H4 (cell line): Measurements from ENCODE around the gene TENM4. TPM values are rescaled to one million over a fixed set of nuclear protein-coding genes. Genes with fewer than 3 reads are reported as not detected.
A peak's percentile ranks its signal among the peaks of the same experiment; 100 is the strongest.

ENCODE experiments used
- DNase-seq: peaks from one replicate; pipeline ENCODE4 v3.0.0-alpha.2; 2015; ENCODE audit warnings: low spot score
- total RNA-seq: library from RNA; depleted of rRNA; stranded (reverse); fragments of >200 nt; shearing (Covaris generic); gene quantifications from 2 replicates; pipeline ENCODE4 v1.2.3, GENCODE V29; 2014

TENM4 gene
- total RNA-seq, 1 experiment from 2014 or later, result 0.31 TPM

- no peak for DNase-seq
Observed at GRCh38 chr11:78659326-78660270, 781.2 kb downstream of the TENM4 start.

DNA sequence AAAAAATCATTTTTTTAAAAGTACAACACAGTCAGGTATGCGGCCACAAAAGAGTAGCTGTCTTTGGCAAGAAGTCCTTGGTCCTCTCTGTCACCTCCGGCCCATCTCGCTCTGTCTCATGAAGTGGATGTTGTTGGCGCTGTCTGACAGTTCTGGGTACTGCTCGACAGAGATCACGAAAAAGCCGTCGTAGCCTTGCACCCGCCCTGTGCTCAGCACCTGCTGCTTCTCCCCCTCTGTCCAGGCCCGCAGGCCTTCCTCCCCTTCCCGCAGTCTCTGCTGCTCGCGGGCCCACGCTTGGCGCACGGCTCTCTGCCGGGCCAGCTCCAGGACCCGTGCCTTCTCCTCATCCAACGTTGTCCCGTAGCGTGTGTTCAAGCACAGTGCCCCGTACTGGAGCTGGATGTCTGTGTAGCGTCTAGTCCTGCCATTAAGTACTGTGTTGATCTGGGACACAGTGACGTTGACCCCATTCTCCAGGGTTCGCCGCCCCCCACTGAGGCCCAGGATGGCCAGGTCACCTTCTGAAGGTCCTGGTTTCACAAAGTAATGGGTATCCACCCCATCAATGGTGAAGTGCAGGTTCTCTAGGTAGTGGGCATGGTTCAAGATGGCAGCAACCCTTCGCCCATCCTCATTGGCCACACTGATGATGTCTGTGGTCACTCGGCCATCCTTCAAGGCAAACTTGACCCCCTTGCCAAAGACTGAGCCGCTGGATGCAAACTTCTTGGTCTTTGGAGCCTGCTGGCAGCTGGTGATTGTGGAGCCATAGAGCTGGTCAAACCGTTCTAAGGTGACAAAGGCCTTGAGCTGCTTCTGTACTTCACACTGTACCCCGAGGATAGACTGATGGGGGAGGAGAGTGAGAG lies 782.6 kb downstream of the TENM4 start:
- no peak for DNase-seq

- no peak for DNase-seq
Observed at GRCh38 chr11:78657441-78657840, 783.4 kb downstream of the TENM4 start.

GRCh38 chr11:78656984-78657383 lies 783.8 kb downstream of the TENM4 start:
- DNase-seq, result no peak

GRCh38 chr11:78656327-78656726 lies 784.5 kb downstream of the TENM4 start:
- DNase-seq, result no peak

DNA sequence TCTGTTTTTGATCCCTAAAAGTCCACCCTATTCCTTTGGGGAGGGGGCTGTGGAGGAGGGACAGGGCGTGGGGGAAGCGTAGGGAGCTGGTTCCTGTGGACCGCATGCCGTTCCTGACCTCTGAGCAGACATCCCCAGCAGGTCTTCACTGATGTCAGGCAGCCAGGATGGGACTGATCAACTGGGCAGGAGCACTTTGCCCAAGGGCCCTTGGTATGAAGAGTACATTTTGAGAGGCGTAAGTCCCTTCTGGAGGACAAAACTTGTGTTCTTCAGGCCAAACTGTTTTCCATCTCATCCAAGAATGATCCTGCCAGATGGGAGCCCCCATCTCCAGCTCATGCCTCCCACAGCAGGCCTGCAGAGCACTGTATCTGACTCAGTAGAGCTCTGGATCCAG lies 785.3 kb downstream of the TENM4 start:
- no peak for DNase-seq

- DNase-seq, result no peak
Observed at GRCh38 chr11:78654866-78655265, 786.0 kb downstream of the TENM4 start.

GRCh38 chr11:78654071-78654470 lies 786.8 kb downstream of the TENM4 start:
- DNase-seq, result no peak

GRCh38 chr11:78653294-78653909 lies 787.4 kb downstream of the TENM4 start:
- no peak for DNase-seq

GRCh38 chr11:78652843-78653239 lies 788.0 kb downstream of the TENM4 start:
- DNase-seq, result no peak

- no peak for DNase-seq
Observed at GRCh38 chr11:78651923-78652842, 788.6 kb downstream of the TENM4 start.

- DNase-seq, result no peak
Observed at GRCh38 chr11:78651136-78651775, 789.6 kb downstream of the TENM4 start.

- DNase-seq, result no peak
Observed at GRCh38 chr11:78649361-78650215, 791.2 kb downstream of the TENM4 start.

DNA sequence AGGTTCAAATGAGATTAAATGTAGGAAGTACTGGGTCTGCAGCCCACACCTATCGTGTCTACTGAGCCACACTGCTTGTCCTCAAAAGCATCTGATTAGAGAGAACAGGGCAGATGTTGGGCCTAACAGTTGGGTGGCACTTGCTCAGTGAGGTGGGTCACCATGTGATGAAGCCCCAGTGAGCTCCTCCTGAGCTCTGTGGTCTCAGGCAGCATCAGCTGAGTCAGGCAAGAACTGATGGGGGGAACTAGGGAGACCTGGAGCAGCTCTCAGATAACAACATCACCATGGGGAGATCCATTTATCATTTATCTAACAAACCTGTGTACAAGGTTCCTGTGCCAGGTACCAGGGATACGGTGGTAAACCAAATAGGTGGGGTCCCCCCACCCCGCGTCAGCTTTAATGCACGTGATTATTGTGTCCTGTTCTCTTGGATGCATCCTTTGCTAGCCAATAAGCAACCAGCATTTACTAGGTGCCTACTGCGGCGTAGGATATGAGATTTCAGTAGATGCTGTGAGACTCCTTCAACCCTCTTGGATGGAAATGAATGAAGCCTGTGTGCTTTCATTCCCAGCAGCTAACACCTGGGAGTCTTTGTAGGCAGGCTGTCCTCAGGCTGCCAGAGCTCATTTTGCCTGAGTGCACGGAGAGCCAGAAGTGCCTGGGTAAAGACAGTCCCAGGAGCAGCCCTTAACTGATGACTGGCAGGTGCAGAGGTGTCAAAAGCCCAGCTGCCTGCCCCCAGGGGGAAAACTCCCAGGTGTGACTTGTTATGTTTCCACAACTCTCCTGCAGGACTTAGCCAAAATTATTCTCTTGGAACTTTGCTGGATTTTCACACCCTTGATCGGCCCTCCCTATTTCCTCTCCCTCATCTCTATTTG lies 792.6 kb downstream of the TENM4 start:
- DNase-seq, result no peak

GRCh38 chr11:78647266-78647915 lies 793.4 kb downstream of the TENM4 start:
- DNase-seq, result no peak

DNA sequence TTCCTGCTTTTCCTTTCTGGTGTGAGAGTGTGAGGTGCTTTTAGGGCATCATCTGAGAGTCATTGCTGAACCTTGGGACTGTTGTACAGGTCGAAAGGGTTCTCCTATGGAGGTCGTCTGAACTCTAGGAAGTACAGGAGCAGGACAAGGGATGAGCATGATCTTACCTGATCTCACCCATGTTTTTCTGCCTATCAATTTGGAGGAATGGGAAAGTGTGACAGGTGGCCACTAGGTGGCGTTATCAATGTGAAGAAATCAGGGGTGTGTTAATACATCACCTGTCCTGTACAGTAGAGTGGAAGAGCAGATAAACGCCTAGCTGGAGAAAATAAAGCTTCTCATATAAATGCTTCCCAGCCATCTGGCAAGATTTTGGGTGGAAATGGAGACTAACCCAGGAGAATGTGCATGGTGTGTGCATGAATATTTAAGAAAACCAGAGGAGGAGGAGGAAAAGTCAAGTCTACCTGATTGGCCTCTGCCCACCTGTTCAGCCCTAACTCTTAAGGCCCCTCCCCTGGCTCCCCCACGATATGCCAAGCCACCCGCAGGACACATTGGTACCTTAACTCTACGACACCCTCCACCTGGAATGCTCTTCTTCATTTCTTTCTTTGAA lies 794.2 kb downstream of the TENM4 start:
- DNase-seq, result peak; percentile 49
